ENCODE results near the gene DCLK3.

GRCh38 chr3:36764704-36765038 lies 318 bp upstream of the DCLK3 start:
- TF ChIP-seq CTCF (IDR thresholded peaks at IDR 0.05) (no peak), POLR2A (IDR thresholded peaks at IDR 0.05) (no peak)

Data from vagina (tissue), 2 donors.